HG02981 (cell line): ENCODE measurements around the gene TMEM63C.

Source experiments
- ATAC-seq: cut with Tn5 transposase; IDR thresholded peaks from one replicate; pipeline ENCODE4 v1.9.1; 2021; ENCODE audit warnings: mild to moderate bottlenecking, moderate library complexity; ENCODE audit not compliant: unreplicated experiment

TMEM63C gene

GRCh38 chr14:77181603-77182437 is at the start of gene TMEM63C:
Gene TMEM63C (plus strand): TSS chr14:77181798. CDS start chr14:77218814, 37,016 bp downstream.
- ATAC-seq, result no peak

GRCh38 chr14:77131871-77132486 is 49.6 kb upstream of the TMEM63C start:
- ATAC-seq, result no peak

GRCh38 chr14:77133720-77134338 is 47.8 kb upstream of the TMEM63C start:
- peak; percentile 75 for ATAC-seq

GRCh38 chr14:77139022-77139421 is 42.6 kb upstream of the TMEM63C start:
- no peak for ATAC-seq

- ATAC-seq, result no peak
Observed at GRCh38 chr14:77139540-77140358, 41.8 kb upstream of the TMEM63C start.

GRCh38 chr14:77140359-77141213 is 41.0 kb upstream of the TMEM63C start:
- ATAC-seq, result no peak

GRCh38 chr14:77141214-77142004 is 40.2 kb upstream of the TMEM63C start, which contains the start of gene ZDHHC22:
Gene ZDHHC22 (minus strand): TSS chr14:77141791. CDS start chr14:77139738, 2,053 bp downstream.
- no peak for ATAC-seq

- ATAC-seq, result no peak
Observed at GRCh38 chr14:77142005-77142800, 39.4 kb upstream of the TMEM63C start.

GRCh38 chr14:77143071-77143470 is 38.5 kb upstream of the TMEM63C start:
- ATAC-seq, result no peak

GRCh38 chr14:77144412-77145115 is 37.0 kb upstream of the TMEM63C start:
- no peak for ATAC-seq

- ATAC-seq, result no peak
Observed at GRCh38 chr14:77145975-77146740, 35.4 kb upstream of the TMEM63C start.

- ATAC-seq, result no peak
Observed at GRCh38 chr14:77148510-77149231, 32.9 kb upstream of the TMEM63C start.

- ATAC-seq, result no peak
Observed at GRCh38 chr14:77151245-77151644, 30.4 kb upstream of the TMEM63C start.

GRCh38 chr14:77151918-77152588 is 29.5 kb upstream of the TMEM63C start:
- no peak for ATAC-seq

GRCh38 chr14:77153802-77154201 is 27.8 kb upstream of the TMEM63C start:
- ATAC-seq, result no peak

- no peak for ATAC-seq
Observed at GRCh38 chr14:77154421-77154820, 27.2 kb upstream of the TMEM63C start.
